KOPT-K1 (cell line): ENCODE measurements around the gene PROSER3.

Source experiments
- H3K27ac ChIP-seq: fragments of 200-600 bp; sonication (generic); 2 replicates; pipeline ENCODE4 v1.5.1; 2016; ENCODE audit warnings: antibody characterized with exemption, mild to moderate bottlenecking, low read depth, low read length; ENCODE audit not compliant: poor library complexity, severe bottlenecking
- H3K36me3 ChIP-seq: fragments of 200-600 bp; sonication (generic); 2 replicates; pipeline ENCODE4 v1.5.1; 2017; ENCODE audit warnings: antibody characterized with exemption, mild to moderate bottlenecking, low read length, moderate library complexity; ENCODE audit not compliant: insufficient read depth
- H3K9me3 ChIP-seq: fragments of 200-600 bp; sonication (generic); 2 replicates; pipeline ENCODE4 v1.5.1; 2017; ENCODE audit warnings: antibody characterized with exemption, low read length, mild to moderate bottlenecking; ENCODE audit not compliant: insufficient read depth, poor library complexity, severe bottlenecking

PROSER3 gene

GRCh38 chr19:35818445-35818844 lies 60.5 kb downstream of the PROSER3 start:
- Histone ChIP-seq H3K27ac (no peak overlapping the region), H3K36me3 (no peaks in the 10 kb centered on the region), H3K9me3 (no peaks in the 10 kb centered on the region)
